COLO668 (cell line): Measurements from ENCODE around the gene CACNG3.
"Not testable (repeated sequence)": the region's sequence is repeated elsewhere in the genome, so short reads cannot be mapped to it uniquely, and the experiment has no call there.

Source experiments
- DNase-seq: peaks from one replicate; lab custom pipeline; 2025; ENCODE audit not compliant: unreplicated experiment; lab: John Stamatoyannopoulos, UW

CACNG3 gene

GRCh38 chr16:24328835-24329452, 72.8 kb downstream of the CACNG3 start:
- DNase-seq = no peak

- no peak for DNase-seq
Observed at GRCh38 chr16:24332178-24332577, 76.0 kb downstream of the CACNG3 start.

- no peak for DNase-seq
Observed at GRCh38 chr16:24332582-24333090, 76.5 kb downstream of the CACNG3 start.

GRCh38 chr16:24336491-24336890, 80.4 kb downstream of the CACNG3 start:
- DNase-seq = no peak

- no peak for DNase-seq
Observed at GRCh38 chr16:24337013-24337412, 80.9 kb downstream of the CACNG3 start.

GRCh38 chr16:24343829-24344228, 87.7 kb downstream of the CACNG3 start:
- not testable (repeated sequence) for DNase-seq

- DNase-seq = no peak
Observed at GRCh38 chr16:24344784-24345183, 88.6 kb downstream of the CACNG3 start.

GRCh38 chr16:24345704-24346103, 89.6 kb downstream of the CACNG3 start:
- no peak for DNase-seq

GRCh38 chr16:24346734-24347133, 90.6 kb downstream of the CACNG3 start:
- no peak for DNase-seq

- no peak for DNase-seq
Observed at GRCh38 chr16:24347556-24347955, 91.4 kb downstream of the CACNG3 start.

GRCh38 chr16:24348545-24349290, 92.6 kb downstream of the CACNG3 start:
- no peak for DNase-seq

GRCh38 chr16:24349320-24349719, 93.2 kb downstream of the CACNG3 start:
- no peak for DNase-seq

- no peak for DNase-seq
Observed at GRCh38 chr16:24352746-24353145, 96.6 kb downstream of the CACNG3 start.

GRCh38 chr16:24353622-24354021, 97.5 kb downstream of the CACNG3 start:
- no peak for DNase-seq

- DNase-seq = no peak
Observed at GRCh38 chr16:24357511-24357910, 101.4 kb downstream of the CACNG3 start.

- no peak for DNase-seq
Observed at GRCh38 chr16:24358117-24358516, 102.0 kb downstream of the CACNG3 start.

- no peak for DNase-seq
Observed at GRCh38 chr16:24359490-24359889, 103.4 kb downstream of the CACNG3 start.

- no peak for DNase-seq
Observed at GRCh38 chr16:24360936-24361335, 104.8 kb downstream of the CACNG3 start.

GRCh38 chr16:24364596-24364995, 108.5 kb downstream of the CACNG3 start:
- no peak for DNase-seq

- DNase-seq = no peak
Observed at GRCh38 chr16:24367186-24367710, 111.1 kb downstream of the CACNG3 start.

GRCh38 chr16:24372824-24373223, 116.7 kb downstream of the CACNG3 start:
- DNase-seq = no peak

GRCh38 chr16:24378999-24379398, 122.9 kb downstream of the CACNG3 start:
- DNase-seq = no peak
